Prostate gland (tissue), 2 donors: ENCODE measurements around the gene CMC4.

Source experiments
- POLR2A ChIP-seq: fragments of 450-650 bp; IDR thresholded peaks from one replicate; pipeline ENCODE4 v1.6.1; 2016; ENCODE audit warnings: antibody characterized with exemption, mild to moderate bottlenecking
- TF ChIP-seq, protein P1 (sequence below), 4 experiments: fragments of 200-600 bp in 2 of 4; fragments of 450-650 bp in 2 of 4; sonication (generic) in 2 of 4; IDR thresholded peaks; 1 replicate in 3 of 4; 2 replicates in 1 of 4; pipeline ENCODE4 v1.5.1; 2016 to 2019; ENCODE audit warnings: antibody characterized with exemption in 4 of 4, mild to moderate bottlenecking in 2 of 4, moderate library complexity in 2 of 4

DNA sequence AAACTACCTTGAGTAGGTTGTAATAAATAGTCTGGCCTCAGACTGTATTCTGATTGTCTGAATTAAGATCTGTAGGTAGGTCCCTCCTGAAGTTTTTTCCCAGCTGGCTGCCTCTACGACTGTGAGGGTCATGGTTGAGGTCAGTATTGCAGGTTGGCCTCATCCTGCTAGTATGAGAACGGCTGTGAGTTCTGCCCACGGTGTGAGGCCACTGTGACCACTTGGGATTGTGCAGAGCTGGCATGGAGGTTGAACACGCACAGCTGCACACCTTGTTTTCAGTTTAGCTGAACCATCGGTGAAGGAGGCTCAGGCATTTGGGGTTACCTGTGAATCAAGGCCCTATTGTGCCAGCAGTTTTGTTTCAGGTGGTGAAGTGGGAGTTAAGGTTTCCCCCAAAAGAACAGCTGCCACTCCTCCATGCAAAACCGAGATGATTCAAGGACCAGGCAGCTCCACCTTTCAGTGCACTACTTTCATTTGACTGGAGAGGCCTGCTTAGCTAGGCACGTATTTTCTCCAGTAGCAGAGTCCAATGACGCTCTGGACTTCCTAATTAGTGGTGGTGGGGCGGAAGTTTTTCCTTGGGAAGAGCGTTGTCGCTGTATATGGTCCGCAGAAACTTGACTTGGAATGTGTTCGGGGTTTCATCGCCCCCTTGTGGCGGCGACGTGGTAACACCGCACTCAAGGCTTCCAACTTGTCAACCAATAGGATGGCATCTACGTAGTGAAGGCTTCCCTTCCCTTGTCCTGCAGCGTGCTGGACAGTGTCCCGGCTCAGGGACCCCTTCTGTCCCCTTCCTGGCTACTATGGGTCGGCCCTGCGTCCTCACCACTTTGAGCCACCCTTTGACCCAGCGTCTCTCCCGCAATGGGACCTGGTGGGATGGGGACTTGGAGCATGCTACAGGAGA lies 13.8 kb downstream of the CMC4 start:
- TF ChIP-seq, protein P1, sequence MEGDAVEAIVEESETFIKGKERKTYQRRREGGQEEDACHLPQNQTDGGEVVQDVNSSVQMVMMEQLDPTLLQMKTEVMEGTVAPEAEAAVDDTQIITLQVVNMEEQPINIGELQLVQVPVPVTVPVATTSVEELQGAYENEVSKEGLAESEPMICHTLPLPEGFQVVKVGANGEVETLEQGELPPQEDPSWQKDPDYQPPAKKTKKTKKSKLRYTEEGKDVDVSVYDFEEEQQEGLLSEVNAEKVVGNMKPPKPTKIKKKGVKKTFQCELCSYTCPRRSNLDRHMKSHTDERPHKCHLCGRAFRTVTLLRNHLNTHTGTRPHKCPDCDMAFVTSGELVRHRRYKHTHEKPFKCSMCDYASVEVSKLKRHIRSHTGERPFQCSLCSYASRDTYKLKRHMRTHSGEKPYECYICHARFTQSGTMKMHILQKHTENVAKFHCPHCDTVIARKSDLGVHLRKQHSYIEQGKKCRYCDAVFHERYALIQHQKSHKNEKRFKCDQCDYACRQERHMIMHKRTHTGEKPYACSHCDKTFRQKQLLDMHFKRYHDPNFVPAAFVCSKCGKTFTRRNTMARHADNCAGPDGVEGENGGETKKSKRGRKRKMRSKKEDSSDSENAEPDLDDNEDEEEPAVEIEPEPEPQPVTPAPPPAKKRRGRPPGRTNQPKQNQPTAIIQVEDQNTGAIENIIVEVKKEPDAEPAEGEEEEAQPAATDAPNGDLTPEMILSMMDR (IDR thresholded peaks at IDR 0.05) = peak; percentile 51 to 74 (median 70)
- no peak for TF ChIP-seq POLR2A
